IMR-90 (cell line): ENCODE data around the gene CELA2B. TPM values are rescaled to one million over a fixed set of nuclear protein-coding genes. Genes with fewer than 3 reads are reported as not detected.

Experiments
- ATAC-seq: fragments of 200-7000 bp; cut with Tn5 transposase; 2 replicates; pipeline ENCODE4 v1.9.1; 2020; ENCODE audit warnings: low read depth, mild to moderate bottlenecking, moderate library complexity
- BruUV-seq: library from RNA; stranded (reverse); fragments of 400-500 nt; replicated peaks from 2 replicates; lab custom pipeline; 2021; lab: Mats Ljungman, UMichigan
- CTCF ChIA-PET: fragments of 300-600 bp; formaldehyde crosslinking; extraction: SDS; loops from one replicate; lab custom pipeline; 2021; ENCODE audit warnings: antibody characterized with exemption; lab: Yijun Ruan, JAX
- POLR2A ChIA-PET: fragments of 300-600 bp; sonication (Branson Sonifier 250); formaldehyde crosslinking; loops from one replicate; lab custom pipeline; 2022; ENCODE audit warnings: antibody characterized with exemption; ENCODE audit not compliant: unreplicated experiment; lab: Charles Lee
- DNase-seq: peaks from one replicate; pipeline ENCODE4 v3.0.0; 2013
- H2AFZ ChIP-seq: replicated peaks from 2 replicates; pipeline ENCODE3; 2013; ENCODE audit warnings: low read length, mild to moderate bottlenecking; ENCODE audit not compliant: poor library complexity
- H2AK5ac ChIP-seq: 2 replicates; pipeline ENCODE4 v1.6.1; 2013; ENCODE audit warnings: low read depth, low read length, inconsistent platforms
- H2AK9ac ChIP-seq: replicated peaks from 2 replicates; pipeline ENCODE3; 2013; ENCODE audit warnings: mild to moderate bottlenecking, low read depth, low read length, moderate library complexity; ENCODE audit not compliant: poor library complexity
- H2BK120ac ChIP-seq: 2 replicates; pipeline ENCODE4 v1.6.1; 2013; ENCODE audit warnings: low read depth, low read length, inconsistent platforms
- H2BK15ac ChIP-seq: 3 replicates; pipeline ENCODE4 v1.6.1; 2013; ENCODE audit warnings: low read depth, low read length, inconsistent platforms
- H2BK20ac ChIP-seq: 2 replicates; pipeline ENCODE4 v1.6.1; 2013; ENCODE audit warnings: low read depth, mild to moderate bottlenecking, inconsistent platforms, low read length, moderate library complexity
- H2BK5ac ChIP-seq: 2 replicates; pipeline ENCODE4 v1.6.1; 2013; ENCODE audit warnings: mild to moderate bottlenecking, low read depth, low read length, inconsistent platforms; ENCODE audit not compliant: poor library complexity, severe bottlenecking
- H3K14ac ChIP-seq: replicated peaks from 2 replicates; pipeline ENCODE4 v1.6.1; 2013; ENCODE audit warnings: low read depth, low read length, inconsistent platforms
- H3K18ac ChIP-seq: 2 replicates; pipeline ENCODE4 v1.6.1; 2013; ENCODE audit warnings: low read depth, low read length, control low read depth
- H3K23ac ChIP-seq: 2 replicates; pipeline ENCODE4 v1.6.1; 2013; ENCODE audit warnings: low read depth, low read length, inconsistent platforms
- H3K27ac ChIP-seq: 2 replicates; pipeline ENCODE4 v1.5.1; 2013; ENCODE audit warnings: mild to moderate bottlenecking, control low read depth, low read length; ENCODE audit not compliant: insufficient read depth
- H3K27me3 ChIP-seq: 2 replicates; pipeline ENCODE4 v1.6.1; 2013; ENCODE audit warnings: low read length; ENCODE audit not compliant: control insufficient read depth, insufficient read depth
- H3K36me3 ChIP-seq: 2 replicates; pipeline ENCODE4 v1.6.1; 2013; ENCODE audit warnings: low read length, mixed read lengths; ENCODE audit not compliant: control insufficient read depth, insufficient read depth
- H3K4ac ChIP-seq: 2 replicates; pipeline ENCODE4 v1.6.1; 2013; ENCODE audit warnings: low read depth, low read length, inconsistent platforms
- H3K4me1 ChIP-seq: 2 replicates; pipeline ENCODE4 v1.6.1; 2013; ENCODE audit warnings: low read length, mixed read lengths; ENCODE audit not compliant: control insufficient read depth, insufficient read depth
- H3K4me2 ChIP-seq: 2 replicates; pipeline ENCODE4 v1.6.1; 2013; ENCODE audit warnings: low read depth, mild to moderate bottlenecking, control low read depth, low read length, moderate library complexity
- H3K4me3 ChIP-seq: 2 replicates; pipeline ENCODE4 v1.5.1; 2013; ENCODE audit warnings: low read depth, mild to moderate bottlenecking, control low read depth, low read length, moderate library complexity; ENCODE audit not compliant: insufficient read depth
- H3K56ac ChIP-seq: 2 replicates; pipeline ENCODE4 v1.6.1; 2013; ENCODE audit warnings: low read length, inconsistent platforms; ENCODE audit not compliant: insufficient read depth; ENCODE audit errors: extremely low read depth
- H3K79me1 ChIP-seq, 2 experiments: 2 replicates each; pipeline ENCODE4 v1.6.1; 2013; ENCODE audit warnings: low read length in 2 of 2, inconsistent platforms in 1 of 2, low read depth in 1 of 2
- H3K9ac ChIP-seq: 2 replicates; pipeline ENCODE4 v1.6.1; 2013; ENCODE audit warnings: low read depth, low read length, control low read depth
- H3K9me1 ChIP-seq: 2 replicates; pipeline ENCODE4 v1.6.1; 2013; ENCODE audit warnings: low read length, inconsistent platforms; ENCODE audit not compliant: insufficient read depth
- H3K9me3 ChIP-seq: 2 replicates; pipeline ENCODE4 v1.6.1; 2013; ENCODE audit warnings: low read length; ENCODE audit not compliant: control insufficient read depth, insufficient read depth
- H4K20me1 ChIP-seq: 2 replicates; pipeline ENCODE4 v1.6.1; 2013; ENCODE audit warnings: low read length, inconsistent platforms; ENCODE audit not compliant: insufficient read depth
- H4K5ac ChIP-seq: 2 replicates; pipeline ENCODE4 v1.6.1; 2013; ENCODE audit warnings: mild to moderate bottlenecking, low read depth, low read length, control low read depth
- H4K8ac ChIP-seq, 2 experiments: 2 replicates each; pipeline ENCODE4 v1.6.1; 2013; ENCODE audit warnings: low read depth in 2 of 2, low read length in 2 of 2, control low read depth in 1 of 2, inconsistent platforms in 1 of 2
- H4K91ac ChIP-seq: 2 replicates; pipeline ENCODE4 v1.6.1; 2013; ENCODE audit warnings: low read depth, low read length, inconsistent platforms; ENCODE audit not compliant: insufficient read depth
- CEBPB ChIP-seq: IDR thresholded peaks from 2 replicates; pipeline ENCODE4 v1.6.1; 2012; ENCODE audit warnings: low read depth, low read length, improper control_type of control experiment
- CHD1 ChIP-seq: IDR thresholded peaks from 2 replicates; pipeline ENCODE4 v1.6.1; 2012; ENCODE audit warnings: low read depth, low read length, improper control_type of control experiment
- MAFK ChIP-seq: IDR thresholded peaks from 2 replicates; pipeline ENCODE4 v1.6.1; 2012; ENCODE audit warnings: low read depth, low read length, improper control_type of control experiment
- MXI1 ChIP-seq: IDR thresholded peaks from 2 replicates; pipeline ENCODE4 v1.6.1; 2012; ENCODE audit warnings: low read depth, mild to moderate bottlenecking, low read length, moderate library complexity, borderline replicate concordance
- RCOR1 ChIP-seq: IDR thresholded peaks from 2 replicates; pipeline ENCODE4 v1.6.1; 2012; ENCODE audit warnings: mild to moderate bottlenecking, low read length, improper control_type of control experiment; ENCODE audit not compliant: insufficient replicate concordance
- USF2 ChIP-seq: fragments of 150-350 bp; IDR thresholded peaks from 2 replicates; pipeline ENCODE4 v1.6.1; 2017; ENCODE audit warnings: mild to moderate bottlenecking, antibody characterized with exemption, low read length, low read depth
- WGBS, 2 experiments: methylation state at CpG; one replicate each; pipeline versions ENCODE4 v1.1.5 to v1.1.7; 2013; ENCODE audit warnings: missing lambda C conversion rate in 2 of 2; ENCODE audit not compliant: insufficient read length in 1 of 2; ENCODE audit errors: extremely low coverage in 2 of 2; 5-methylcytosine and 5-hydroxymethylcytosine counted together
- dilution Hi-C: fragments of 300-500 bp; cut with HindIII; formaldehyde crosslinking; loops from one replicate; pipeline ENCODE4 v1.14.3; 2018; ENCODE audit warnings: low sequenced_read_pairs; ENCODE audit not compliant: unreplicated experiment
- in situ Hi-C: fragments of 300-500 bp; cut with MboI; formaldehyde crosslinking; loops from 3 replicates; pipeline ENCODE4 v1.14.3; 2019; ENCODE audit warnings: low sequenced_read_pairs, inconsistent platforms, mixed read lengths
- intact Hi-C: fragments of 100-400 bp; cut with micrococcal nuclease; formaldehyde crosslinking; loops from 2 replicates; pipeline ENCODE4 v1.10.0; 2022
- polyA plus RNA-seq, 3 experiments: library from polyadenylated mRNA; depleted of rRNA; stranded (reverse); fragments of >200 nt; gene quantifications; 2 replicates each; pipeline ENCODE4 v1.2.3, GENCODE V29; 2012; ENCODE audit warnings: low replicate concordance in 1 of 3
- total RNA-seq: library from RNA; depleted of rRNA; stranded (reverse); fragments of >200 nt; gene quantifications from 2 replicates; pipeline ENCODE4 v1.2.3, GENCODE V29; 2012

CELA2B gene
- total and polyA plus RNA-seq, 2 of the 4 experiments (the other 2 are of a cell fraction) = not detected

- H2AK5ac ChIP-seq = no peak overlapping the region
- no peak overlapping the region for H2BK15ac ChIP-seq
- ChIA-PET CTCF (no interaction called here), POLR2A (no interaction called here)
- no peaks in the 10 kb centered on the region; the same call in 1 of the 2 replicates for H3K27me3 ChIP-seq
- H3K79me1 ChIP-seq = no peaks in the 10 kb centered on the region
- H3K14ac ChIP-seq = no peak overlapping the region
- no peaks in the 10 kb centered on the region for H3K36me3 ChIP-seq
- H3K4ac ChIP-seq = no peak overlapping the region
- ATAC-seq (no peak), DNase-seq (no peak)
- no peak overlapping the region for H3K23ac ChIP-seq
- no peak overlapping the region for H3K27ac ChIP-seq
- H3K56ac ChIP-seq = no peak overlapping the region
- H3K4me1 ChIP-seq = no peaks in the 10 kb centered on the region
- no peak overlapping the region for H4K91ac ChIP-seq
- no peak overlapping the region for H3K18ac ChIP-seq
- H3K9me3 ChIP-seq = no peaks in the 10 kb centered on the region
- H4K20me1 ChIP-seq = no peaks in the 10 kb centered on the region
- in situ Hi-C loops = no loop called here
- H3K4me2 ChIP-seq = no peak overlapping the region
- no peak for TF ChIP-seq CEBPB
- TF ChIP-seq CHD1 = no peak
- TF ChIP-seq USF2 = no peak
- no peak for TF ChIP-seq MXI1
- no peak for TF ChIP-seq RCOR1
- no peak for TF ChIP-seq MAFK
- H3K4me3 ChIP-seq = no peak overlapping the region
- H2BK5ac ChIP-seq = no peak overlapping the region
- no peak overlapping the region for H2AK9ac ChIP-seq
- H4K8ac ChIP-seq = no peak overlapping the region
- no peak overlapping the region for H2BK120ac ChIP-seq
- H3K9ac ChIP-seq = no peak overlapping the region
- no TSS peak for BruUV-seq
- H2BK20ac ChIP-seq = no peak overlapping the region
- H2AFZ ChIP-seq = no peak overlapping the region
- no peak overlapping the region for H4K5ac ChIP-seq
- intact Hi-C loops = no loop called here
- WGBS, 2 experiments = 40% methylated on average over 2 of the region's 5 CpGs; no CpG with 5 or more reads in 1 of the 2 experiments
- no peaks in the 10 kb centered on the region for H3K9me1 ChIP-seq
- dilution Hi-C loops = no loop called here
Observed at GRCh38 chr1:15477646-15478212, 1.8 kb downstream of the CELA2B start.
